Neural cell (in vitro differentiated cells): ENCODE measurements around the gene STEAP1B.

Experiments used
- EP300 ChIP-seq: fragments of 450-650 bp; conservative IDR thresholded peaks from 2 replicates; pipeline ENCODE4 v1.6.1; 2014; ENCODE audit warnings: antibody characterized with exemption, mild to moderate bottlenecking, moderate library complexity; ENCODE audit not compliant: poor library complexity, severe bottlenecking
- EZH2 ChIP-seq: fragments of 200-600, 300-800 bp; shearing (Covaris generic), sonication (generic); IDR thresholded peaks from 2 replicates; pipeline ENCODE4 v1.6.1; 2014; ENCODE audit warnings: antibody characterized with exemption, low read length, borderline replicate concordance, mild to moderate bottlenecking; ENCODE audit not compliant: insufficient read depth, poor library complexity, severe bottlenecking
- MXI1 ChIP-seq: fragments of 450-650 bp; conservative IDR thresholded peaks from 2 replicates; pipeline ENCODE4 v1.6.1; 2014; ENCODE audit warnings: antibody characterized with exemption, mild to moderate bottlenecking; ENCODE audit not compliant: poor library complexity, severe bottlenecking
- POLR2AphosphoS5 ChIP-seq: IDR thresholded peaks from 2 replicates; pipeline ENCODE4 v1.6.1; 2012
- RAD21 ChIP-seq: fragments of 450-650 bp; conservative IDR thresholded peaks from 2 replicates; pipeline ENCODE4 v1.6.1; 2014; ENCODE audit warnings: antibody characterized with exemption, mild to moderate bottlenecking, moderate library complexity
- SMC3 ChIP-seq: fragments of 450-650 bp; conservative IDR thresholded peaks from 2 replicates; pipeline ENCODE4 v1.6.1; 2014; ENCODE audit warnings: antibody characterized with exemption, mild to moderate bottlenecking, moderate library complexity; ENCODE audit not compliant: poor library complexity
- TAF1 ChIP-seq: IDR thresholded peaks from 2 replicates; pipeline ENCODE4 v1.6.1; 2012; ENCODE audit warnings: low read depth
- TF ChIP-seq, protein P1 (sequence below): fragments of 450-650 bp; IDR thresholded peaks from 2 replicates; pipeline ENCODE4 v1.5.1; 2014; ENCODE audit warnings: antibody characterized with exemption, mild to moderate bottlenecking, moderate library complexity; ENCODE audit not compliant: poor library complexity, severe bottlenecking
- TF ChIP-seq, protein P2 (sequence below): IDR thresholded peaks from 2 replicates; pipeline ENCODE4 v1.6.1; 2012; ENCODE audit warnings: borderline replicate concordance

DNA sequence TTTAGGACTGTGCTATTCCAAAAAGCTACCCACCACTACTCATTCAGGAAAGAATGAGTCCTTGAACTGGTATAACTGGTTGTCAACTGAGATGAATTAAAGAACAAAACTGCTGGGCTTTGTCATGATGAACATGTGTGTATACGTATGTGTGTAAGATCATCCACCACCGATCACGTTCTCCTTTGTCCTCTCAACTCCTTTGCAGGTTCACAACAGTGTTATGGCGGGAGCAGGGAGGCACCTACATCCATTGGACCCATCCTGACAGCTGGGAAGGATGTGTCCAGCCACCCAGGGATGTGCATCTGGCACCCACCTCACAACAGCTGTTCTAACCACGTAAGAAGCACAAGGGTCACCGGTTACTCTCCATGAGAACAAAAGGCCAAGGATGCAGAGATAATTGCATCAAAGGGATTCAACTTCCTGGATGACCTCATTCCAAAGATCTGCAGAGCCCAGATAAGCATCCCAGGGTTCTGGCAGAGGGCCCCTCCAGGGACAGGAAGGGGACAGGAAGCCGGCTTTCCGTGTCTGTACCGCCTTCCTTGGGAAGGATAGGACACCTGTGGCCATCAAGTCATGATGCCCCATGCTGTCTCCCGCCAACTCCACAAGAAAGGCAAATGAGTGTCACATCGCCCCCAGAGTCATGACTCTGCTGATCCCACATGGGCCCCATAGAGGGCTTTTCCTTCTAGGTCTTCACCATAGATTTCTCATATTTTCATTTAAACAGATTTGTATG is 66.1 kb downstream of the STEAP1B start:
- no peak for TF ChIP-seq TAF1
- TF ChIP-seq, protein P1, sequence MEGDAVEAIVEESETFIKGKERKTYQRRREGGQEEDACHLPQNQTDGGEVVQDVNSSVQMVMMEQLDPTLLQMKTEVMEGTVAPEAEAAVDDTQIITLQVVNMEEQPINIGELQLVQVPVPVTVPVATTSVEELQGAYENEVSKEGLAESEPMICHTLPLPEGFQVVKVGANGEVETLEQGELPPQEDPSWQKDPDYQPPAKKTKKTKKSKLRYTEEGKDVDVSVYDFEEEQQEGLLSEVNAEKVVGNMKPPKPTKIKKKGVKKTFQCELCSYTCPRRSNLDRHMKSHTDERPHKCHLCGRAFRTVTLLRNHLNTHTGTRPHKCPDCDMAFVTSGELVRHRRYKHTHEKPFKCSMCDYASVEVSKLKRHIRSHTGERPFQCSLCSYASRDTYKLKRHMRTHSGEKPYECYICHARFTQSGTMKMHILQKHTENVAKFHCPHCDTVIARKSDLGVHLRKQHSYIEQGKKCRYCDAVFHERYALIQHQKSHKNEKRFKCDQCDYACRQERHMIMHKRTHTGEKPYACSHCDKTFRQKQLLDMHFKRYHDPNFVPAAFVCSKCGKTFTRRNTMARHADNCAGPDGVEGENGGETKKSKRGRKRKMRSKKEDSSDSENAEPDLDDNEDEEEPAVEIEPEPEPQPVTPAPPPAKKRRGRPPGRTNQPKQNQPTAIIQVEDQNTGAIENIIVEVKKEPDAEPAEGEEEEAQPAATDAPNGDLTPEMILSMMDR: no peak
- TF ChIP-seq, protein P2, sequence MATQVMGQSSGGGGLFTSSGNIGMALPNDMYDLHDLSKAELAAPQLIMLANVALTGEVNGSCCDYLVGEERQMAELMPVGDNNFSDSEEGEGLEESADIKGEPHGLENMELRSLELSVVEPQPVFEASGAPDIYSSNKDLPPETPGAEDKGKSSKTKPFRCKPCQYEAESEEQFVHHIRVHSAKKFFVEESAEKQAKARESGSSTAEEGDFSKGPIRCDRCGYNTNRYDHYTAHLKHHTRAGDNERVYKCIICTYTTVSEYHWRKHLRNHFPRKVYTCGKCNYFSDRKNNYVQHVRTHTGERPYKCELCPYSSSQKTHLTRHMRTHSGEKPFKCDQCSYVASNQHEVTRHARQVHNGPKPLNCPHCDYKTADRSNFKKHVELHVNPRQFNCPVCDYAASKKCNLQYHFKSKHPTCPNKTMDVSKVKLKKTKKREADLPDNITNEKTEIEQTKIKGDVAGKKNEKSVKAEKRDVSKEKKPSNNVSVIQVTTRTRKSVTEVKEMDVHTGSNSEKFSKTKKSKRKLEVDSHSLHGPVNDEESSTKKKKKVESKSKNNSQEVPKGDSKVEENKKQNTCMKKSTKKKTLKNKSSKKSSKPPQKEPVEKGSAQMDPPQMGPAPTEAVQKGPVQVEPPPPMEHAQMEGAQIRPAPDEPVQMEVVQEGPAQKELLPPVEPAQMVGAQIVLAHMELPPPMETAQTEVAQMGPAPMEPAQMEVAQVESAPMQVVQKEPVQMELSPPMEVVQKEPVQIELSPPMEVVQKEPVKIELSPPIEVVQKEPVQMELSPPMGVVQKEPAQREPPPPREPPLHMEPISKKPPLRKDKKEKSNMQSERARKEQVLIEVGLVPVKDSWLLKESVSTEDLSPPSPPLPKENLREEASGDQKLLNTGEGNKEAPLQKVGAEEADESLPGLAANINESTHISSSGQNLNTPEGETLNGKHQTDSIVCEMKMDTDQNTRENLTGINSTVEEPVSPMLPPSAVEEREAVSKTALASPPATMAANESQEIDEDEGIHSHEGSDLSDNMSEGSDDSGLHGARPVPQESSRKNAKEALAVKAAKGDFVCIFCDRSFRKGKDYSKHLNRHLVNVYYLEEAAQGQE: no peak
- no peak for TF ChIP-seq RAD21
- no peak for TF ChIP-seq EP300
- no peak for TF ChIP-seq POLR2AphosphoS5
- TF ChIP-seq EZH2: no peak
- TF ChIP-seq SMC3: no peak
- TF ChIP-seq MXI1: no peak
